HG03378 (cell line): Measurements from ENCODE around the gene DBNDD1.
A peak's percentile ranks its signal among the peaks of the same experiment; 100 is the strongest.
"Not testable (repeated sequence)": the region's sequence is repeated elsewhere in the genome, so short reads cannot be mapped to it uniquely, and the experiment has no call there.

Experiments used
- ATAC-seq: cut with Tn5 transposase; IDR thresholded peaks from one replicate; pipeline ENCODE4 v1.9.1; 2021; ENCODE audit warnings: mild to moderate bottlenecking, moderate library complexity; ENCODE audit not compliant: unreplicated experiment

Gene DBNDD1

GRCh38 chr16:90012991-90013745 lies 6.1 kb downstream of the DBNDD1 start:
- no peak for ATAC-seq

- no peak for ATAC-seq
These were observed 7.3 kb downstream of the DBNDD1 start for GRCh38 chr16:90011908-90012501.

DNA sequence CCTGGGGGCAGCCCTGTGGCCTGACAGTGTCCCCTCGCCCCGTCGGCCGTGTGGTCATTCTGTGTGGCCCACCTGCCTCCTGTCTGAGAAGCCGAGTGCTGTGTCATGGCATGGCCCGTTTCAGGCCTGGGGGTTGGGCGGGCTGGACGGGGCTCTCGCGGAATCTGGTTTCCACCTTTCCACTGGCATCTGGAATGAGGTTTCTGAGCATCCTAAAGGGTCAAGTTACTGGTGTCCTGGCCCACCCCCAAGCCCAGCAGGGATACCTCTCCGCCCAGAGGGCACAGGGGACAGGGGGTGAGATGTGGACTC lies 7.8 kb downstream of the DBNDD1 start:
- ATAC-seq: no peak

DNA sequence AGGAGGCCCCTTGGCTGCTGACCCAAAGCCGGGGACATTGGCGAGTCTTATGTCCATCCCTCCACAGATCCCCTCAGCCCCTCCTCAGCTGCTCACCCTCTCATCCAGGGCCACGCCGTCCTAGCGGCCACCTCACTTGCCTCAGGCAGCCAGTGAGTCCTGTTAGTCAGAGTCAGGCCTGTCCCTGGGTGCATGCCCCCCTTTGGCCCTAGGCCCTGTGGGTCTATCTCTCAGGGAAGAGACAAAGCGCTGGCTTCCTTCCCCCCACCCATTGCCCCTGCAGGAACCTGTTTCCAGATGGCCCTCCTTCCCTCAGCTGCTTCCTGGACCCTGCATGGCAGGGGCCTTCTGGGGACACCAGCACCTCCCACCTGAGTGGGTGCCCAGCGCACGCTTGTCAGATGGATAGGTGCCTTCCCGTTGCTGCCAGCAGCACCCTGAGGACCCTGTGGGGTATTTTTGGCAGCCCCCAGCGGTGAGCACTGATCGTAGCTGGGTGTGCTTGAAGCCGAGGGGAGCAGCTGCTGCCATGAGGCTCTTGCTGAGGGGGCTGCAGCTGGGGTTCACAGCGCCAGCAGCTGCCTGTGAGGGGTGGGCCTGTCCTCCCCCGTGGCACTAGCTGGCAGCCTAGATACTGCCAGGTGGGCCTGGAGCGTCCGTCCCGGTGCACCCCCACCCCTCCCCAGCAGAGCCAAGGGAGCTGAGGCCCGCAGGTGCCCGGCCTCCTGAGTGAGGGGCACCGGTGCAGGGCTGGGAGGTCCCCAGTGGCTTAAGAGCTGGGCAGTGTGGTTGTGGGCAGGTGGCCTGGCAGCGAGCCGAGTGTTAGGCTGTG lies 8.4 kb downstream of the DBNDD1 start:
- ATAC-seq: no peak

- ATAC-seq: no peak
These were observed 9.9 kb downstream of the DBNDD1 start for GRCh38 chr16:90009172-90009899.

DNA sequence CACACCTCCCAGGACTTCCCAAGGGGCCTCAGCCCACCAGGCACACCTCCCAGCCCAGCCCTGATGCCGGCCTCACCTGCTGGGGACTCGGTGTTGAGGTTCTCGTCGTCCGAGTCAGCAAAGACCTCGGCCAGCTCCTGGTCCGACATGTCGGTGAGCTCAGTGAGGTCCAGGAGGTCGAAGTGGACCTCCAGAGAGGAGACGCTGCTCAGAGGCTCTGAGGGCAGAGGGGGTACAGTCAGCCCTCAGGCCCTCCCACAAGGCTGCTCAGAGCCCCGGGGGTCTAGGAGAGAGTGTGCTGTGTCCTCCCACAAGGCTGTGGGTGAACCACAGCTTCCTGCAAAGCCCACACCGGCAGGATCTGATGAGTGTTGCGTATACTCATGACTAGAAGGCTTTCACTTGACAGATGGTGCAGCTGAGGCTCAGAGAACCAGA lies 10.5 kb downstream of the DBNDD1 start:
- ATAC-seq: peak; percentile 67

DNA sequence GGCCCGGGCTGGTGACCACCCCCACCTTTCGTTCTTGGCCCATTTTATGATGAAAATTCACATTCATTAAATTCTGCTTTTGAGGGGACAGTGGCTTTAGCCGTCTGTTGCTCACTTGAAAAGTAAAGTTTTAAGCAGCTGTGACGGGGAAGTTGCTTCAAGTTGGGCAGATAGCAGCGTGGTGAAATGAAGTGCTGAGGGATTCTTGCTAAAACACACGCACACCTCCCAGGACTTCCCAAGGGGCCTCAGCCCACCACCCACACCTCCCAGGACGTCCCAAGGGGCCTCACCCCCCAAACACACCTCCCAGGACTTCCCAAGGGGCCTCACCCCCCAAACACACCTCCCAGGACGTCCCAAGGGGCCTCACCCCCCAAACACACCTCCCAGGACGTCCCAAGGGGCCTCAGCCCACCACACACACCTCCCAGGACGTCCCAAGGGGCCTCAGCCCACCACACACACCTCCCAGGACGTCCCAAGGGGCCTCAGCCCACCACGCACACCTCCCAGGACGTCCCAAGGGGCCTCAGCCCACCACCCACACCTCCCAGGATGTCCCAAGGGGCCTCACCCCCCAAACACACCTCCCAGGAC lies 11.5 kb downstream of the DBNDD1 start:
- not testable (repeated sequence) for ATAC-seq

DNA sequence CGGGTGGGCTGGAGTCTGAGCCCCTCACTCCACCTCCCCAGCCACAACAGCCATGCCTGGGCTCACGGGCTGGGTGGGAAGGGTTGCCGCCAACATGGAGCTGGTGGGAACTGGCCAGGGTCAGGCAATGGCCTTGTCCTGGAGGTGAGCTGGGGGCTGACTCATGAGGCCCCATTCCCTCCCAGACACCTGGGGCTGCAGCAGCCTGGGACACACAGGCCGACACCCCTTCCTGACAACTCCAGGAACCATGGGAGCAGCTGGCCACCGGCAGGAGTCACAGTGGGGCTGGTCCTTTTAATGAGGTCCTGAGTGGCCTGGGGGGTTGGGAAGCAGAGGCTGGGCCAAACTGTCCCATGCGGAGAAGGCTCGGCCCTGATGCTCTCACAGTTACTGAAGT lies 12.2 kb downstream of the DBNDD1 start:
- ATAC-seq: no peak

DNA sequence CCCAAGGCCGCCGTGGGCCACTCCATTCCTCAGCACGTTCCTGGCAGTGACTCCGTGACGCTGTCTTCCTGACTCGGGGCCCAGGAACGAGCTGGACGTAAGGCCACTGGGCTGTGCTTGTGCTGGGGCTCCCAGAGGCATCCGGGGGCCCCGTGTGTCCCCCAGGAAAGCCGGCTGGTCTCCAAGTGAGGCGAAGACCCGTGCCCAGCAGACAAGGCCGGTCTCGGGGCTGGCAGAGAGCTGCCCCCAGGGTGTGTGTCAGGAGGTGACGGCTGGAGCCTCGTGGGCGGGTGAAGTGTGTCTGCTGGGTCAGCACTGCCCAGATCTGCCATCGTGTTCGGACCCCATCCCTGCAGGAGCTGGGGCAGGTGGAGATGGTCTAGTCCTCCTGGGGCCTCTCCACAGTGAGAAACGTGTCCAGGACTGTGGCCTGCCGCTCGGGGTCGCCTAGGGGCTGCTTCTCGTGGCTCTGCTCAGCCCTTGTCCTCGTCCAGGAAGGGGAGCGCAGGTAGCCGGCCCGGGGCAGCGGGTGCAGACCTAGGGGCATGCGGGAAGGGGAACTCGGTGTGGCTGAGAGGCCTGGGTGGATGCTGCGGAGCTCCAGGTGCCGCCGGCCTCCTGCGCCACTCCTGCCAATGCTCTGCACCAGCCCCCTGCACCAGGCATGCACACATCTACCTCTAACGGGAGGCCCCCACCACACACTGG lies 13.1 kb downstream of the DBNDD1 start:
- ATAC-seq: no peak

DNA sequence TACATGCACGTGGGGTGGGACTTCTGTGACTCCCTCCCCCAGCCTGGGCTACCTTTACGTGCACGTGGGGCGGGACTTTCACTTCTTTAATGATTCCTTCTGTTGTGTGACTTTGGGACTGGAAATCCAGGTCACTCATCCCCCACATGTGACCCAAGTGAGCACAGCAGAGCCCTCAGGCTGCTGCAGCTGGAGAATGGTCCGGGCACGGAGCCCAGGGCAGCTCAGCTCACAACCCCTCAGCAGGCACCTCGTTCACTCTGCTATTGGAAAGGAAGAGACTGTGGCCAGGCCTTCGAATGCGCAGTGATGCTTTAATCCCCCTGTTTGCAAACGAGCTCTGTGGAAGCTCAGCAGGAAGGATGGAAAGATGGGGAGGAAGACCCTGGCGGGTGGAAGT lies 14.7 kb downstream of the DBNDD1 start:
- ATAC-seq: no peak

DNA sequence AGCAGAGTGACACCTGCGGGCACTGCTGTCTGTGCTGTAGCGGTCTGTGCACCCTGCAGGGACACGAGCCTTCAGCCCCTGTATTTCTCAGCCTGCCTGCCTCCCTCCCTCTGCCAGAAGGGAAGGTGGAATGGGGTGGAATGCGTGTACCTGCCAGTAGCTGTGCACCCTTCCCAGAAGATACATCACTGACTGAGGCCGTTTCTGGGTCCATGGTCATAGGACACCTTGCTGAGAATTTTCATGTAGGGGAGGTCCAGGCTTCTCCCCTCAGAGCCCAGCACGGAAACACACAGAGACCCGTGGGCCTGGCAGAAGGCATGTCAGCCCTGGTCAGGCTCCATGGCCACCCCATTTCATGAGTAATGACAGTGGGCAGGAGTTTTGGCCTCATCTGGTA lies 16.5 kb downstream of the DBNDD1 start:
- ATAC-seq: no peak

GRCh38 chr16:90001761-90002503 lies 17.3 kb downstream of the DBNDD1 start:
- no peak for ATAC-seq

DNA sequence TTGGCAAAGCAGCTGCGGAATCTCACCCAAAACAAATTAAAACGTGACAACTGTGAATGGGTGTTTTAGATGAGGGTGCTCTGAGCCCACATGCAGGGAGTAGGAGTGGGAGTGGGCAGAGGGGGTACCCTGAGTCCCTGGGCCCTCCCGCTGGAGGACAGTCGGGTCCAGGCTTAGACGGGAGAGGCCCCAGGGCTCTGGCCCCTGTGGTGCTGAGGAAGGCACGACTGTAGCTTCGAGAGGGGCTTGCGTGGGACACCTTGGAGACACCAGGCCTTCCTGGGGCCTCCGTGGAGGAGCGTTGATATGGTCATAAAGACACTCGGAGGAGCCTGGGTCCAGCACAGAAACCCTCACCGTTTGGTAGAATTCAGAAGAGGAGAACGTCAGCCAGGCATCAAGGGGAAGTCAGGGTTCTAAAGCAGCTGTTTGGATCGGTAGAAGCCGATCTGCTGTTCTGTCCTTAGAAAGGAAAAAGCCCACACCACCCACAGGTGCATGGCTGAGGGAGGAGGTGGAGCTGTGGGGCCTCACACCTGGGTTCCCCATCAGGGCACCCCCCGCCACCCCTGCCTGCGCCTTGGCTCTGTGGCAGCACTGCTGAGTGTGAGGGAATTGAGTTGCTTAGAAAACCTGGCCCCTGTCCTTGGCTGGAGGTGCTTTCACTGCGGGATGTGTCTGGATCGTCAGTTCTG lies 18.4 kb downstream of the DBNDD1 start:
- ATAC-seq: no peak

DNA sequence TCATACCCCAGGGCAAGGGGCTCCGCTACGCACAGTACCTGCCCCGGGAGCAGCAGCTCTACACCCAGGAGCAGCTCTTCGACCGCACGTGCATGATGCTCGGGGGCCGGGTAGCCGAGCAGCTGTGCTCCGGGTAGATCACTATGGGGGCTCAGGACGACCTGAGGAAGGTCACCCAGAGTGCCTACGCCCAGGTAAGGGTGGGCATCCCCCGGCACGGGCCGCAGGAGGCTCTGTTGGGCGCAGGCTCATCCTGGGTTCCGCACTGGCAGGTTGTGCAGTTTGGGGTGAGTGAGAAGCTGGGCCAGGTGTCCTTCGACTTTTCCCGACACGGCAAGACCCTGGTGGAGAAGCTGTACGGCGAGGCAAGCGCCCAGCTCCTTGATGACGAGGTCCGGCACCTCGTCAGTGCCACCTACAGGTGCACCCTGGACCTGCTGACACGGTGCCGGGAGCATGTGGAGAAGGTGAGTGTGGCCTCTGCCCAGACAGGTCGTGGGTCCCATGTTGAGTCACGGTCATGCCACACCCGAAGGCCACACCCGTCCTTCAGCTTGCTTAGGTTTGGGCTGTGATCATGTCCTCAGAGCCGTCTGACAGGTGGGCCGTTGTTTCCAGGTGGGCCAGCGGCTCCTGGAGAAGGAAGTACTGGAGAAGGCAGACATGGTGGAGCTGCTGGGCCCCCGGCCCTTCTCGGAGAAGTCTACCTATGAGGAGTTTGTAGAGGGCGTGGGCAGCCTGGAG lies 19.3 kb downstream of the DBNDD1 start:
- no peak for ATAC-seq

GRCh38 chr16:89996178-89996489 lies 23.1 kb downstream of the DBNDD1 start:
- no peak for ATAC-seq

GRCh38 chr16:89995475-89996177 lies 23.6 kb downstream of the DBNDD1 start:
- not testable (repeated sequence) for ATAC-seq

- ATAC-seq: not testable (repeated sequence)
These were observed 24.4 kb downstream of the DBNDD1 start for GRCh38 chr16:89994721-89995474.
